Ishikawa (cell line): ENCODE results near the gene IRX3.

Experiments used
- CEBPB ChIP-seq: IDR thresholded peaks from 2 replicates; pipeline ENCODE4 v1.6.1; 2012
- CREB1 ChIP-seq: IDR thresholded peaks from 2 replicates; pipeline ENCODE4 v1.6.1; 2012; ENCODE audit warnings: low read depth
- EGR1 ChIP-seq: IDR thresholded peaks from 2 replicates; pipeline ENCODE4 v1.6.1; 2012
- EP300 ChIP-seq: IDR thresholded peaks from 2 replicates; pipeline ENCODE4 v1.6.1; 2012; ENCODE audit warnings: borderline replicate concordance
- FOXM1 ChIP-seq: IDR thresholded peaks from 2 replicates; pipeline ENCODE4 v1.6.1; 2012; ENCODE audit warnings: low read depth, borderline replicate concordance
- NFIC ChIP-seq: IDR thresholded peaks from 2 replicates; pipeline ENCODE4 v1.6.1; 2012
- RAD21 ChIP-seq: IDR thresholded peaks from 2 replicates; pipeline ENCODE4 v1.6.1; 2012; ENCODE audit warnings: low read depth
- REST ChIP-seq: IDR thresholded peaks from 2 replicates; pipeline ENCODE4 v1.6.1; 2012; ENCODE audit warnings: low read depth, mild to moderate bottlenecking
- TAF1 ChIP-seq: IDR thresholded peaks from 2 replicates; pipeline ENCODE4 v1.6.1; 2012; ENCODE audit warnings: low read depth, mild to moderate bottlenecking
- TCF12 ChIP-seq: IDR thresholded peaks from 2 replicates; pipeline ENCODE4 v1.6.1; 2012; ENCODE audit warnings: low read depth
- TEAD4 ChIP-seq: IDR thresholded peaks from 2 replicates; pipeline ENCODE4 v1.6.1; 2012
- USF1 ChIP-seq: IDR thresholded peaks from 2 replicates; pipeline ENCODE4 v1.6.1; 2012
- YY1 ChIP-seq: IDR thresholded peaks from 2 replicates; pipeline ENCODE4 v1.6.1; 2012; ENCODE audit warnings: low read depth
- ZBTB7A ChIP-seq: IDR thresholded peaks from 2 replicates; pipeline ENCODE4 v1.6.1; 2012; ENCODE audit warnings: low read depth
- TF ChIP-seq, protein P1 (sequence below): IDR thresholded peaks from 2 replicates; pipeline ENCODE4 v1.6.1; 2012

Gene IRX3

DNA sequence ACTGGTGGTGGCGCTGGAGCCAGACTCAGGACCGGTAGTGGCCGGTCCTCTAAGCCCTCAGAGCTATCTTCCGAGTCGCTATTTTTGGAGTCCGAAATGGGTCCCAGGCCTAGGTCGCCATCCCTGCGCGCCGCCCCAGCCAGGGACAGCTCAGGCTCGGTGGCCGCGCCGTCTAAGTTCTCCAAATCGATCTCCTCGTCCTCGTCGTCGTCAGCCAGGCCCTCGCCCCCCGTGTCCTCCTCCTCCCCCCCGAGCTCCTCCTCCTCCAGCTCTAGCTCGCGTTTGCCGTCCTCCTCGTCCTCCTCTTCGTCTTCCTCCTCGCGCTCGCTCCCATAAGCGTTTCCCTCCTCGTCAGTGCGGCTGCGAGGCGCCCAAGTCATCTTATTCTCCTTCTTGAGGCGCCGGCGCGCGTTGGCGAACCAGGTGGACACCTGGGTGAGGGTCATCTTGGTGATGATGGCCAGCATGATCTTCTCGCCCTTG lies 1.6 kb downstream of the IRX3 start:
- TF ChIP-seq EP300 = no peak
- TF ChIP-seq FOXM1 = no peak

DNA sequence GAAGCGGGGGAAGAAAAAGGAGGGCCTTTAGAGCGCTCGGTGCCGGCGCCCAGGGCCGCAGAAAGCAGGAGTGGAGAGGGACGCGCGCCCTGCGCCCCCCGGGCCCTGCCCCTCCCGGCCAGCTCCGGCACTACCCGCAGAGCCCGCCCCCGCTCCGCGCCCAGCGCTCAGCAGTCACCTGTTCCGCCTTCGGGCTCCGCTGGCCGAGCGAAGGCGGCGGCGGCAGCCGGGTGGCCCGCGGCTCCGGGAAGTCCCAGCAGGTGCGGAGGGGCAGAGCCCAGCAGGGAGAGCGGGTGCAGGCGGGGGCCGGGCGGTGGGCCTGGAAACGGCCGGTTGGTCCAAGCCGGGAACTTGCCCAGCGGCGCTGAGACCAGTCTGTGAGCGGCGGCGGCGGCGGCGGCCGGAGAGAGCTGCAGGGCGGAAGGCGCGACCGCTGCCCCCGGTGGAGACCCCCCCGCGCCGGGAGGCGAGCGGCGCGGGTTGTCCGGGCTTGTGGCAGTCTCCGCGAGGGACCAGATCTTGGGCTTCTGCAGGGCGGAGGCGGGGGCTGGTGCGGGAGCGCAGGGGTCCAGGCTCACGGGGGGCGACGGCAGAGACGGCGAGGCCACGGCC lies 2.2 kb downstream of the IRX3 start:
- TF ChIP-seq EP300 (no peak), FOXM1 (no peak), USF1 (no peak), YY1 (no peak)

DNA sequence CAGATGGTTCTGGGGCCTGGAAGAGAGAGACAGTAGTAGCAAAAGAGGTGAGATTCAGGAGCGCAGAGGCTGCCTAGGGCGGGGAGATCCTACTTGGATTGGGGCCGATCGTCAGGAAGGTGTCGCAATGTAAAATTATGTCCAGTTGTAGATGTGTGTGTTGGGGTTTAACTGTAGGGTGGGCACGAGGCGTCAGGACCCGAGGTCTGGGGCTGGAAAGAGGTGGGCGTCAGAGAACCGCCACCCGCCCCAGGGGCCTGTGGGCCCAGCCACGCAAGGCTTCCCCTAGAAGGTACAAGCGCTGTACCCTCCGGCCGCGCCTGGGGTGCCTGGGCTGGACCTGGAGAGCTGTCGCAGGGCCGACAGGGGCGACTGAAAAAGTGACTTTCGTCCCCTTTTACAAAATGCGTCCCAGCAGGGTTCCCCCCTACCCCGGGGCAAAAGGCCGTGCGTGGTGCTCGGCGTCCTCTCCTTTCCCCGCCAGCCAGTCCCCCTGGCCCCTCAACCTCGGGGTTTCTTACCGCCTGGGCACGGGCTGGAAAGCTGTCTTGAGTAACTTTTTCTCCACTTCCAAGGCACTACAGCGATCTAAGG lies 2.8 kb downstream of the IRX3 start:
- TF ChIP-seq CREB1 = no peak
- no peak for TF ChIP-seq FOXM1
- TF ChIP-seq NFIC = no peak
- TF ChIP-seq USF1 = no peak
- TF ChIP-seq CEBPB = no peak
- TF ChIP-seq, protein P1, sequence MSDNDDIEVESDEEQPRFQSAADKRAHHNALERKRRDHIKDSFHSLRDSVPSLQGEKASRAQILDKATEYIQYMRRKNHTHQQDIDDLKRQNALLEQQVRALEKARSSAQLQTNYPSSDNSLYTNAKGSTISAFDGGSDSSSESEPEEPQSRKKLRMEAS = no peak
- no peak for TF ChIP-seq EGR1
- no peak for TF ChIP-seq RAD21
- TF ChIP-seq TEAD4 = no peak
- TF ChIP-seq EP300 = no peak
- no peak for TF ChIP-seq TAF1
- TF ChIP-seq YY1 = no peak
- no peak for TF ChIP-seq TCF12

GRCh38 chr16:54282928-54283724 lies 3.5 kb downstream of the IRX3 start:
- TF ChIP-seq FOXM1 (no peak), TAF1 (no peak), CREB1 (no peak), USF1 (no peak), EGR1 (no peak), YY1 (no peak), REST (no peak), NFIC (no peak), RAD21 (no peak), TCF12 (no peak), EP300 (no peak), CEBPB (no peak), TEAD4 (no peak), ZBTB7A (no peak)
- TF ChIP-seq, protein P1 = no peak

DNA sequence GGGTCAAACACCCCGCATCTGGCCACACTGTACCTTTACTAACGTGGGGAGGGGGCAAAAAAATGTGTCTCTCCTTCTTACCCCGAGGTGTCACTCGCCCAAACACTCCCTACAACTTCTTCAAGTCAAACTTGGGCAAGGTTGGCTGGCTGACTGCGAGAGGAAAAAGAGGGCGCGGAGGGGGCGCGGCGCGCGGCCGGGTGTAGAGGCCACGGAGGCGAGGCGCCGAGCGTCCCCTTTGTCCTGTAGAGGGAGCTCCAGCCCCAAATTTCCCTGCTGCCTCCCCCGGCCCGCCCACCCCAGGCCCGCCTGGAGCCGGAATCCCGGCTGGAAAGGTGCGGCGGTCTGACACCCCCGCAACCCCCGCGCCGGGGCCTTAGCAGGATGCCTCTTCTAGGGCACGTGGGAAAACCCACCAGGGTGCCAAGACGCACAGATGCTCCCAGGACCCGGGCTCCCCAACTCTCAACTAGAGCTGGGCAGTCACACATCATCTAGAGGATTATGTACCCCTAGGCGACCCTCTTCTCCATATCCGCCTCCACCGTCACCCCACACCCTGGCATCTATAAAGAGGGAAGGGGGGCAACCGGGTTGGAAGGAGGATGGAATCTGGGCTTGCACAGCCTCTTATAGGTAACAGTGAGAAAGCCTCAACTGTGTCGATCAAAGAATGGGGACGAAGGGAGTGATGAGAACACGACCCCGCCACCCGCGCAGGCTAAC lies 4.2 kb downstream of the IRX3 start:
- TF ChIP-seq EGR1 = no peak
- no peak for TF ChIP-seq ZBTB7A
- no peak for TF ChIP-seq REST
- TF ChIP-seq YY1 = no peak
- TF ChIP-seq, protein P1 = no peak
- no peak for TF ChIP-seq RAD21
- TF ChIP-seq CREB1 = no peak
- no peak for TF ChIP-seq TCF12
- no peak for TF ChIP-seq TAF1
- no peak for TF ChIP-seq CEBPB
- no peak for TF ChIP-seq NFIC
- no peak for TF ChIP-seq TEAD4
- TF ChIP-seq USF1 = no peak
